Stimulated activated CD4-positive, alpha-beta T cell treated with anti-CD3 and anti-CD28 coated beads, Interleukin-1b, Interleukin-23, amount 100 ng/mL, for 1 hour (primary cell): ENCODE results near the gene HAL.

Experiments
- DNase-seq, 2 donors: peaks; one replicate each; pipeline ENCODE4 v3.0.0-alpha.2; 2020; ENCODE audit warnings: low read depth in 2 of 2

HAL gene

DNA sequence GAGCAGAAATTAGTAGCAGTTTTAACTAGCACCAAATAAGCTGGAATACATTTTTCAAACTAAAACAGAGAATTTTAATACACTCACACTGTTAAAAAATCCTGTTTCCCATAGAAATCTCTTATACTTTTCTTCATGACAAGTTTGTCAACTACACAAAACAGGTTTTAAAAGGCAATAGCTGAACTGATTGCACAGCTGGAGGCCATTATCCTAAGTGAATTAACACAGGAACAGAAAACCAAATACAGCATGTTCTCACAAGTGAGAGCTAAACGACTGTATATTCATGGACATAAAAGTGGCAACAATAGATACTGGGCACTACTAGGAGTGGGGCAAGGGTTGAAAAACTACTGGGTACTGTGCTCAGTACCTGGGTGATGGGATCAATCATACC is 11.6 kb upstream of the HAL start:
- DNase-seq = no peak

DNA sequence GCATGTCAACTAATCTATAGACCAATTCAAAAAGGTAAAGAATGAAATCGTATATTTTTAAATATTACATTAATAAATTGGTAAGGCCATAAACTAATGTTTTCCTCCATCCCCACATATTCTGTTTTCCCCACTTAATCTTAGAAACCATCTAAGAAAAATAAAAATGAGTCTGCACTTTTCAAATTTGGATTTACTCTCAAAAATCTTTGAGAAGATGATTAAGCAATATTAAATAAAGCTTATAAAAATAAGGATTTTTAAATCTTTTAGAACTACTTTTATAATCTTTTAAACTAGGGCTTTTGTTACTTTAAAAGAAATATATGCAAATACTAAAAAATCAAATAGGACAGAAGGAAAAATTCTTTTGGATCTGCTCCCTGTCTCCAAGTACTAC is 10.6 kb upstream of the HAL start:
- DNase-seq = no peak

DNA sequence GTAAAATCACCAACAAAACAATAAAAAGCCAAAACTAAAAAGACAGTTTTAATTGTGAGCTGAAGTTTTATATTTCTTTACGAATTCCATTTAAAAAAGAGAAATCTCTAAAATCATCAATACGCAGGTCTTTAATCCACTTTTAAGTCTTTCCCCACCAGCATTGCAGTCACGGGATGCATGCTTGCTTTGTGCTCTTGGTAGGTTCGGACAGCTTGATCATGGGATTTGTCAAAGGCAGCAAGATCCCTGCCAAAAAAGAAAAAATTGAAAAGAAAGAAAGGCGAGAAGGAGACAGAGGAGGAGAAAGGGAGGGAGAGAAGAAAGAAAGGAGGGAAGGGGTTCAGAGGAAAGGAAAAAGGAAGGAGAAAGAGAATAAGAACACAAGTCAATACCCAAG is 4.7 kb upstream of the HAL start:
- no peak for DNase-seq

DNA sequence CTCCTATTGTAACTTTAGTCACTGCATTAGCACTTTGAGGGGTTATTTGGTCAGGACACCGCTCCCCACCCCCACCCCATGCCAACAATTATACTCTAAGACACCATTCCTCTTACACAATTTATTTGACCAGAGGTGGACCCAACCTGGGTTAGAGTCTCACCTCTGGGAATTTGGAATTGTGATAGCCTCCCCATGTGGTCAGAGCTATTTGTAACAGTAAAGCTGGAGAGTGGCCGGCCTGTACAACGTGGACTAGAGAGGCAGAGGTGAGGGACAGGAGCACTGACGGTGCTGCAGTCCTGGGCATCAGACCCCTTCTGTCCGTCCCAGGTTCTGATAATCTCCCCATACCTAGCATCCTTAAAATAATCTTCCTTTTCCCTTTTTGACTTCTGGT is 3.3 kb upstream of the HAL start:
- no peak for DNase-seq

DNA sequence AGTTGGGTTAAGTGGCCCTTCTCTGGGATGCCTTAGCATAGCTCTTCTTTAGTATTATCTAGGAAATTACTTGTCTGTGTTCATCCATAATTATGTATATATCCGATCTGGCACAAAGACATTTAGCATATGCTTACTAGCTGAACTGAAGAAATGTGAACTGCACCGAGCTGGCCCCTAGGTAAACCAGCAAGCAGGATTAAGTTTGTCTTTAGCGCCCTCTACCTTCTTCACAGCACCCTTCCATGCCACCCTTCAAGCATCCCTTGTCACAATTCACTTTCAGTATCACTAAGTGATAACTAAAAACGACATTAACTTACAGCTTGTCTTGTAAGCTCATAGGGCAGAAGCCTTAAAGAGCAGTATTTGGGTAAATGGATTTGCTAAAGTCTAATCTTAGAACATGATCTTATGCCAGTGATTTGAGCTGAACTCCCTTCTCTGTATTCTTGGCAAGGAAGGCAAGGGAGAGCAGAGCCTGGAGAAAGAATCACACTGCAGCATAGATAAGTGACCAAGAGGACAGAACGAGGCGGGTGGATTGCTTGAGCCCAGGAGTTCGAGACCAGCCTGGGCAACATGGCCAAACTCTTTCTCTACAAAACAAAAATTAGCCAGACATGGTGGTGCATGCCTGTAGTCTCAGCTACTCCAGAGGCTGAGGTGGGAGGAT is 2.6 kb upstream of the HAL start:
- peak in 1 of 2 donors; percentile 7 for DNase-seq

DNA sequence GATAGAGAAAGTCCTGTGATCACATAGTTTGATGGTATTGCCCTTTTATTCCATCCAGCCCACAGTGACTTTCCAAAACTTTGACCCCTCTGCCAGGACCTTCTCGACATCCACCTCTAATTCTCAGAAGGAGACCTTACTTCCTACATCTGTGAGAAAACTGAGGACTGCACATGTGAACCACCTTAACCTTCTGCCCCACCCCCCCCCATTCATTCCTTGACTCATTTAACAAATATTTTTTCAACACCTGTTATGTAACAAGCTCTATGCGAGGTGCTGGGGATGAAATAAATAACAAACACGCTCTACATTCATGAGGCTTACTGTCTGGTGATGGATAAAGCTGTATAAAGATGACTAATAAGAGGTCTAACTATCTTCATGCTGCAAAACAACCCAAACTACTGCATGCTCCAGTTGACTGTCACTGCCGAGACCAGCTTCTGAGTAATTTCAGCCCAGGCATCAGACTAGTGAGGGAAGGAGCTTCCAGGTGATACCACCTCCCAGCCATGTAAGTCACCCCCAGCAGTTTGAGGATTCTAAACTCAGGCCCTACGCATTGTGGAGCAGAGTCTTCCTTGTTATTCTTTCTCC is 1.9 kb upstream of the HAL start:
- no peak for DNase-seq

DNA sequence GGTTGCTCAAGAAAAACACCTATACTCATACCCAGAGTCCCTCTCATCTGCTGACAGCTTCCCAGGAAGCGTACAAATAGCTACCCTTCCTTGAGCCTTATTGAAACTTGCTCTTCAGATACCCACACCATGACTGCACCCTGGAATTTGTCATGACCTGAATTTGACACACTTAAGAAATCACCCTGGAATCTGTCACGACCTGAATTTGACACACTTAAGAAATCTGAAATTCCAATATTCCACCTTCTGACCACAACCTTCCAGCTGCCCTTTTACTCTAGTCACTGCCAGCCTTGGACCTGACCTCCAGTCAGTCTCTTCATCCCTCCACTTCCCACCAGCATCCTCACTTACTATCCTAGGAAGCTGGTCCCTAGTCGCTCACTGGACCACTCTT is 1.1 kb upstream of the HAL start:
- no peak for DNase-seq

DNA sequence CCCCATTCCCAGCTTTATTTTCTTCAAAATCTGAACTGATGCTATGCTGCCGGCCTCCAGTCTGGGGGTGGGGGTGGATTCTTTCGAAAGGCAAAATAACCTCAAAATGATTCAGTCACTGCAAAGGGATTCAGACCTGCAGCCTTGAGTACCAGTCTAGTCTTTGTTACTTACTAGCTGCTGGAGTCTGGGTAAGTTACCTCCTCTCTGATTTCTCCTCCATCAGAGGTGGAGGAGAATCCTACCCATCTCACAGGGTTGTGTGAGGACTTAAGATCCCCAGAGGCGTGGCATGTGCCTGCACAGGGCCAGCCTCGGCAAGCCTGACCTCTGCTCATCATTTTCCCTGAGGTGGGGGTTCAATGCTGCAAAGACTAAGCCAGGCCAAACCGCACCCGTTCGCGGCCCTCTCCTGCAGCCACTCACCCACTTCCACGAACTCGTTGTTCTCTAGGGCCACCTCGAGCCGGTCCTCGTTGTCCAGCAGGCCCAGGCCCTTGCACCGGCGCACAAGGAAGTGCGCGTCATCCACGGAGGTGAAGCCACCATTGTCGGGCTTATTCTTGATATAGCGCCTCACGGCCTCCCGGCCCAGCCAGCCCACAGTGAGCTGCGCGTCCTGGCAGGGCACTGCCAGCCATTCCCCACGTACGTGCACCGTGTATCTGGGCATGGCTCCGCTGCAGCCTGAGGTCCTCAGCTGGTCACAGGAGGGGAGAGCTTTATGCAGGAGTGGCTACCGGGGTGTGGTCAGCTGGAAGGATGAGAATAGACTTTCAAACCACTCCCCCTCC is 709 bp downstream of the HAL start:
- DNase-seq = no peak

DNA sequence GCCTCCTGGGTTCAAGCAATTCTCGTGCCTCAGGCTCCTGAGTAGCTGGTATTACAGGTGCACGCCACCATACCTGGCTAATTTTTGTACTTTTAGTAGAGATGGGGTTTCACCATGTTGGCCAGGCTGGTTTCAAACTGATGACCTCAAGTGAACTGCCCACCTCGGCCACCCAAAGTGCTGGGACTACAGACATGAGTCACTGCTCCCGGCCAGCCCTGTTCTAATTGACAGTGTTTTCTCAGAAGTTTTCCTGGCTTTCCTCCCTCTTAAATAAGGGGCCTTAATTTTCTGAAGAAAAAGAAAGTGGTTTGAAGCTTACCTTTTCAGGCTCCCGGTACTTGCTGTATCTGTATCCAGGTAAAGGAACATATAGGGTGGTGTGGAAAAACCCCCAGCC is 1.7 kb downstream of the HAL start:
- no peak for DNase-seq

DNA sequence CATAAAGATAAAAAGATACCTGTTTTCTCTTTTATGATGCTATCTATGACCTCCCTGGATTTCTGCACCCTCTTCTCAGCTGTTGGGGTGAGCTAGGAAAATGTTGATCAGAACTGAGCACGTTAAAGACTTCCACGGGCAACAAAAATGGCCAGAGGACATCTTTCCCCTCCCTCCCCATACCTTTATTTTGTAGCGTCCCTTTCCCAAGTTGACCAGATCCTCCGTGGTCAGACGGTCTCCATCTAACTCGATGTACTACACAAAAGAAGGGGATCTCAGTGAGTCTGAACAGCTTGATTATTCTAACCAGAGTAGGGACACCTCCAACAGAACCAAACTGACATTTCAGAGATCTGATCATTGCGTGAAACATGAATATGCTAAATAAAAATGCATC is 2.2 kb downstream of the HAL start:
- DNase-seq = no peak

DNA sequence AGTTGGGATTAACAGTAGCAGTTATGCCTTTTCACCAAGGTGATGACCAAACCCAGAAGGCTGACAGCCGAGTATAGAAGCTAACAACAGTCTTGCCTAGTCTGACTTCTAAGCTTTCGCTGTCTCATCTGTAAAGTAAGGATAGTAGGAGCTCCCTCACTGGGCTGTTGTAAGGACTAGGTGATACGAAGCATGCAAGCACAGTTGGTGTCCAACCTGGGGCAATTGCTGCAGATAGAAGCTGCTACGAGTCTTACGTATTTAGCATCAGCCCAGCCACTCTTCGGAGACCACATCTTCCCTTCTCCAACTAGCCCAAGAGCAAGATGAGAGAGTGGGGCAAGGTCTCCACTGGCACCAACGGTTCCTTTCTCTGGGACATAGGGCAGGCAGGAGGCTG is 6.0 kb downstream of the HAL start:
- no peak for DNase-seq

DNA sequence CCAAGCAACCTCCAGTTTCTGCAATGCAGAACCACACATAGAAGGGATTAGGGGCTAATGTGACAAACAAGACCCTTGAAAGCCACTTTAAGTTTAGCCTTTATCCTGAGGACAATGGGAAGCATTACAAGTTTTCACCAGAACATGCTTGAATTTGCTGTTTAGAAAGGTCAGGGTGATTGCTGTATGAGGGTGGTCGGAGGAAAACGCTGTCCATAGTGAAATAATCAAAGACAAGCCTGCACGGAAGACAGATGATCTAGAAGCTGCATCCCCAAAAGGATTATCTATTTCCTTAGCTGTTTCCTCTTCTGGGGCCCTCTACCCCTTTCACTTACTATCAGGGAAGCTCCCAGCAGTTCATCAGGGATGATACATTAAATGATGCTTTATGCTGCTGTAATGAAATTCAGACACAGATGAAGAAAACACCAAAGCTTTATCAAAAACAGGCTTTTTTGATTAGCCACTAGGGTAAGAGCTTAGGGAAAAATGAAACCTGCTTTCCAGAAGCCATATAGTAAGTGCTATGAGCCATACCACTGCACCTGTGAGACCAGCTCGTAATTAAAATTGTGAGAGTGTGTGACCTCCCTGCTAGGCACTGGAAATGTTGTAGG is 6.5 kb downstream of the HAL start:
- no peak for DNase-seq

DNA sequence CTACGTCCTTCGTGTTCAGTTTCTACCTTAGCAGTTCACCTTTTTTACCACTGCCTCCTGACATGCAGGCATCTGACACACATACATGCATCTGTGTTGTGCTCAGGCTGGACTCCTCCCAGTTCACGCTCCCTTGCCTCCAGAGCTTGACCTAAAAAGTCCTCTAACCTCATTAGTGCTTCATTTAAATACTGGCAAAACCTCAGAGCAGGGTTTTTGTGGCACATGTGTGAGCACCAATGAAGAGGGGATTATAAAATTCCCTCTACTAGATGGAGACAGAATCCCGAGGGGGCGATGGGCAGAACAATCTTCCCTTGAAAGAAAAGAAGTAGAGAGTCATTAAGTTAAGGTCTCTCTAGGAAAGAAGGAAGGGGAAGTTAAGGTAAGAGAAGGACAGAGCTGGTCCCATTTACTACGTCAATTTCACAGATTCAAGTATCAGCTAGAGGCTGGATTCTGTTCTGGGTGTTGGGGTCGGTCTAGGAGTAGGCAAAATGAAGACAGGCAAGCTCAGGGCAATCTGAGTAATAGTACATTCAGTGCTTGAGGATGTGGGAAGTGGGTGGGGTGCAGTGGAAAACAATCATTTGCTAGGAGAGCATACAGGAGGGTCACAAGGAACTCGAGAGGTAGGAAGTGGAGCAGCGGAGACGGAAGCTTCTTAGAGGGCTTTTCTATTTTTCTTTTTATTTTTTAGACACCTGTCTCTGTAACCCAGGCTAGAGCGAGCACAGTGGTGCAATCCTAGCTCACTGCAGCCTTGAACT is 7.5 kb downstream of the HAL start:
- no peak for DNase-seq

DNA sequence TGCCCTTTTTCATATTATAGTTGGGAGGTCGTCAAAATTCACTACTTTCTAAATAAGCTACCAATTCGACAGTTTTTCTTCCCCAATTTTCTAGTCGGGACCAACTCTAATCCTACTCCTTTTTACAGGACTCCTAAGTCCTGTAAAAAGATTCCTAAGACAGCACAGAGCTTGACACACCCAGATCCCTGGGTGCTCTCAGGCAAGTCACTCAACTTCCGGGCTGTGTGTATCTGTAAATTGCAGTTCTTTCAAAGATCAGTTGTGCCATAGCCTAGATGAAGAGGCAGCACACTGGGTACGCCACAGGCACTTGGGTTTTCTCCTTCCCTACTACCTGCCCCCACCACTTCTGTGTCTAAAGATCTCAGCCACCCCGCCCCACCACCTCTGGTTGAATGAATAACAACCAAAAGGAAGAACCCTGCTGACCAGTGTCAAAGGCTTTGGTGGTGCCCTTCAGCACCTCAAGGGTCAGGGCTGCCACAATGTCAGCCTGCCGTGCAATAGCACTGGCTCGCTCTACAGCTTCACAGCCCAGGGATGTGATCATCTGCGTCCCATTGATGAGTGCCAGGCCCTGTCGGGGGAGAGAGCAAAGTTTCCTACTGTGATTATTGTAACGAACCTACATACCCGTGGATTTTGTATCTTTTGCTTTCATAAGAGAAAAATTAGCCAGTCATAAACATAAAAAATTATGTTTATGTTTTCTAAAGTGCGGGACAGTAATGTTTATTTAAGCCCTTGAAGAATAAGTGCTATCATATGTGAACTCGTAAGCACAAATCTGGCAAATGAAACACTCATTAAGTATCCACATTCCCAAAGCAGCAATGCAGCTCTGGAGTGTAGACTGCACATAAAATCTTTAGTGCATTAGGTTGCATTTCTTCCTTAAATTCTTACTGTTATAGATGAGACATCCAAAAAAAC is 9.2 kb downstream of the HAL start:
- no peak for DNase-seq

DNA sequence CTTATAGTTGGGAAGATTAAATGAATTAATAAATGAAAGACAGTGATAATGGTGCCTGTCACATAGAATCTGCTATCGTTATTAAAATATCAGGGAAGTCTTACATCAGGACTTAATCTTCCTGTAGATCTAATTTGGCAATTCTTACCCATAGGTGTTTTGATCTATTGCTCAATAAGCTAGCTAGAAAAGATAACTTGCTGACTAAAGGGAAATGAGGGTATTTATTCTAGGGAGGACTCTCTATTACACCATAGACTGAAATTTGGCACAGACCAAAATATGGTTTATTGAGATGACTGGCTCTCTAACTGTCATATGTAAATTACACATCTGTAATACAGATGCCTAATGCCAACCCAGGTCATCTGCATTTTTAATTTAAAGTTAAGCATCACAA is 11.5 kb downstream of the HAL start:
- DNase-seq = no peak

DNA sequence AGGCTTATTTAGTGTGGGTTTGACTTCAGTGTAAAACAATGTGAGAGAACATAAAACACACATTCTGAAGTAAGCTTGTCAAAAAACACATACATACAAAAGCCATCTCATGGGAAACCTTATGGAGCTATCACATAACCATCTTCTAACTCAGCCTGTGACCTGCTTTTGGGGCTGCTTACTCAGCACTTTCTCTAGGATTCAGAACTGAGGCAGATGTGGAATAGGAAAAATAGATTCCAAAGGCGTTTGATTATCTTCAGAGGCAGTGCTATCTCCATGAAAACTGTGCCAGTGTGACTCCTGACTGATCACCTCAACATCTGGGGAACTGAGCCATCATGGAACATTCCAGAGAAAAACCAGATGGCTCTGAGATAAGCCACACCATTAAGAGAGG is 13.5 kb downstream of the HAL start:
- no peak for DNase-seq

DNA sequence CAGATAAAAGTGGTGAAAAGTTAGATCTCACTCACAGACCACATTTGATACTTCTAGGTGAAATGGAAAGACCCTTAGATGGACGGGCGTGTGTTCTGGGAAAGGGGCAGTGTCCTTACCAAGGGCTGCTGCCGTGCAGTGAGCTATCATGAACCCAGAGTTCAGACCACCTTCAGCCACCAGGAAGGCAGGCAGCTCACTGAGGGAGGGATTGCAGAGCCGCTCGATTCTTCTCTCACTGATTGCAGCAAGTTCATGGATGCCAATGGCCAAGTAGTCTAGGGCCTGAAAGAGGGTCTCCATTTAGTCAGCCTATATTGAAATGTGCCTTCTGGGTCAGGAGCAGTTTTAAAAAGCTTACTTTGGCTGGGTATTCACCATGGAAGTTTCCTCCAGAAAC is 15.7 kb downstream of the HAL start:
- DNase-seq = no peak

DNA sequence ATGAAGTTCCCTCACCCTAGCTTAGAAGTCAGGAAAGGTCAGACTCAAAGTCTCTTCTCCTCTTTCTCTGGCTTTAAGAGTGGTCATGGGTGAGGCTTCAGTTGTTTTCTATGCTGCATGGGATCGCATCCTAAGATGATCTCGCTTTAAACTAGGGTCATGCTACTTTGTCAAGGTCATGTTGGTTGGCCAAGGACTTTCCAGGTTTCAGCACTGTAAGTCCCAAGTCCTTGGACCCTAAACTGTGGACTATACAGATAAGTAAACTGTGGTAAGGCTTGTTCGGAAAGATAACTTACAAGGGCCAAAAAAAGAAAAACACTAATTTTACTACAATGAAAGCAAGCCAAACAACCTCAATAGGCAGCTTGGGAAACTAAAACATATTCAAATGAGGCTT is 17.4 kb downstream of the HAL start:
- no peak for DNase-seq

DNA sequence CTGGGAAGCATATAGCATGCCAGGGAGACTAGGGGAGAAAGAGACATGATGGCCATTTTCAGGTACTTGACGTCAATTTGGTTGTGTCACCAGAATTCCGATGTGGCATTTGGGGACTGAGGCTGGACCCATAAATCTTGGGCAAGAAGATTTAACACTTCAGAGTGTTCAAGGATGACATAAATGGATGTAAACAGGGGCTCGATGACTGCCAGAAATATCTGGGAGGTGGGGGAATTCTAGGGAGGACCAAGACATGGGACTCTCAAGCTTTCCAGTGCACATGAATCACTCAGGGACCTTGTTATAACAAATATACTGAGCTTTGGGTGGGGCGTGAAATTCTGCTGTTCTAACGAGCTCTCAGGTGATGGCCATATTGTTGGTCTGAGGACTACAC is 17.8 kb downstream of the HAL start:
- DNase-seq = no peak

DNA sequence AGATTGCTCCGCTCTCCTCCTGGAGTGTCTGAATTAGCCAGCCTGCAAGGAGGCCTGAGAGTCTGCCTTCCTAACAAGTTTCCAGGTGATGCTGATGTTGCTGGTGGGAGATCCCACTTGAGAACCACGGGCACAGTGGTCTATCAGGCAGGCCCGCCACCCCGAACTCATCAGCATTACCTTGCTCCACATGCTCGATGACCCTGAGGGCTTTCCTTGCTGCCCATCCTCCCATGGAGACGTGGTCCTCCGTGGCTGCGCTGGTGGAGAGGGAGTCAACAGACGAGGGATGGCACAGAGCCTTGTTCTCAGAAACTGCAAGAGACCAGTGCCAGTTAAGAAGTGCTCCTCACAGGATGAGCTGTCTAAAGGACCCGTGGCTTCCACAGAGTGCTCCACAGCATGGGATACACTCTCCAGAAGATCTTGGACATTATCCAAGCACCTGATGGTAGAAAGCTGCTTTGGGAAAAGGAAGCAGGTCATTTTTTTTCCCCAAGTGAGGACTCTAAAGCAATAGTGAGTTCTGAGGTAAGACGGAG is 18.3 kb downstream of the HAL start:
- no peak for DNase-seq

DNA sequence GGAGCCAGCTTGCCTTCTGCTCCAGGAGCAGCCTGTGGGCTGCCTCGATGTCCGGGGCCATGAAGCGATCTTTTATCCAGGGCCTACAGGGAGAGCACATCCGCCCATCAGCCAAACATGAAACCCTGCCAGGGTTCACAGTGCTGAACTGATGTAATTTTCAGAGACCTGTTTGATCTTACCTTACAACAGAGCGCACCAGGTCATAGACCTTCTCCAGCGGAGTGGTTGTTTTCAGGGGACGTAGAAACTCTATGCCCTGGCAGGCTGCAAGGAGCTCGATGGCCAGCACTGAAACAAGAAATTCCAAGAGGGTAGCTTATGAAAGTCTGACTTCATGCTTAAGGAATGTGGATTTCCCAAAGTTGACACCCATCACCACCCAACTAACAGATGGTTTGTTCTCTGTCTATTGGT is 19.7 kb downstream of the HAL start:
- DNase-seq = no peak
